Neural cell (in vitro differentiated cells): ENCODE data around the gene ZMYND19.

ENCODE experiments used
- EP300 ChIP-seq: fragments of 450-650 bp; conservative IDR thresholded peaks from 2 replicates; pipeline ENCODE4 v1.6.1; 2014; ENCODE audit warnings: antibody characterized with exemption, mild to moderate bottlenecking, moderate library complexity; ENCODE audit not compliant: poor library complexity, severe bottlenecking
- EZH2 ChIP-seq: fragments of 200-600, 300-800 bp; shearing (Covaris generic), sonication (generic); IDR thresholded peaks from 2 replicates; pipeline ENCODE4 v1.6.1; 2014; ENCODE audit warnings: antibody characterized with exemption, low read length, borderline replicate concordance, mild to moderate bottlenecking; ENCODE audit not compliant: insufficient read depth, poor library complexity, severe bottlenecking
- POLR2AphosphoS5 ChIP-seq: IDR thresholded peaks from 2 replicates; pipeline ENCODE4 v1.6.1; 2012
- RAD21 ChIP-seq: fragments of 450-650 bp; conservative IDR thresholded peaks from 2 replicates; pipeline ENCODE4 v1.6.1; 2014; ENCODE audit warnings: antibody characterized with exemption, mild to moderate bottlenecking, moderate library complexity
- SMC3 ChIP-seq: fragments of 450-650 bp; conservative IDR thresholded peaks from 2 replicates; pipeline ENCODE4 v1.6.1; 2014; ENCODE audit warnings: antibody characterized with exemption, mild to moderate bottlenecking, moderate library complexity; ENCODE audit not compliant: poor library complexity
- TF ChIP-seq, protein P1 (sequence below): fragments of 450-650 bp; IDR thresholded peaks from 2 replicates; pipeline ENCODE4 v1.5.1; 2014; ENCODE audit warnings: antibody characterized with exemption, mild to moderate bottlenecking, moderate library complexity; ENCODE audit not compliant: poor library complexity, severe bottlenecking

GRCh38 chr9:137542486-137542885, 47.8 kb downstream of the ZMYND19 start:
- TF ChIP-seq, protein P1, sequence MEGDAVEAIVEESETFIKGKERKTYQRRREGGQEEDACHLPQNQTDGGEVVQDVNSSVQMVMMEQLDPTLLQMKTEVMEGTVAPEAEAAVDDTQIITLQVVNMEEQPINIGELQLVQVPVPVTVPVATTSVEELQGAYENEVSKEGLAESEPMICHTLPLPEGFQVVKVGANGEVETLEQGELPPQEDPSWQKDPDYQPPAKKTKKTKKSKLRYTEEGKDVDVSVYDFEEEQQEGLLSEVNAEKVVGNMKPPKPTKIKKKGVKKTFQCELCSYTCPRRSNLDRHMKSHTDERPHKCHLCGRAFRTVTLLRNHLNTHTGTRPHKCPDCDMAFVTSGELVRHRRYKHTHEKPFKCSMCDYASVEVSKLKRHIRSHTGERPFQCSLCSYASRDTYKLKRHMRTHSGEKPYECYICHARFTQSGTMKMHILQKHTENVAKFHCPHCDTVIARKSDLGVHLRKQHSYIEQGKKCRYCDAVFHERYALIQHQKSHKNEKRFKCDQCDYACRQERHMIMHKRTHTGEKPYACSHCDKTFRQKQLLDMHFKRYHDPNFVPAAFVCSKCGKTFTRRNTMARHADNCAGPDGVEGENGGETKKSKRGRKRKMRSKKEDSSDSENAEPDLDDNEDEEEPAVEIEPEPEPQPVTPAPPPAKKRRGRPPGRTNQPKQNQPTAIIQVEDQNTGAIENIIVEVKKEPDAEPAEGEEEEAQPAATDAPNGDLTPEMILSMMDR, result no peak
- TF ChIP-seq EZH2 (no peak), EP300 (no peak), POLR2AphosphoS5 (no peak), SMC3 (no peak), RAD21 (no peak)
